ENCODE data around the gene SEC16B.

- TF ChIP-seq ZNF384 (IDR thresholded peaks at IDR 0.05) (no peak), BHLHE40 (IDR thresholded peaks at IDR 0.05; ENCODE audit: borderline replicate concordance) (no peak), SUZ12 (IDR thresholded peaks at IDR 0.05) (no peak), SP1 (IDR thresholded peaks at IDR 0.05) (no peak), CTBP1 (IDR thresholded peaks at IDR 0.05; ENCODE audit: borderline replicate concordance) (no peak), L3MBTL2 (conservative IDR thresholded peaks at IDR 0.05) (no peak), HDGF (IDR thresholded peaks at IDR 0.05; ENCODE audit: borderline replicate concordance) (no peak), NFRKB (IDR thresholded peaks at IDR 0.05) (no peak), FOXM1 (IDR thresholded peaks at IDR 0.05; ENCODE audit: borderline replicate concordance) (no peak)
These were observed 3.7 kb downstream of the SEC16B start for GRCh38 chr1:177966199-177966598.

Measured in HEK293T (cell line).